ENCODE measurements around the gene CDHR5. TPM values are rescaled to one million over a fixed set of nuclear protein-coding genes. Genes with fewer than 3 reads are reported as not detected.
A peak's percentile ranks its signal among the peaks of the same experiment; 100 is the strongest.
"Not testable (repeated sequence)": the region's sequence is repeated elsewhere in the genome, so short reads cannot be mapped to it uniquely, and the experiment has no call there.

The CDHR5 gene, protein sequence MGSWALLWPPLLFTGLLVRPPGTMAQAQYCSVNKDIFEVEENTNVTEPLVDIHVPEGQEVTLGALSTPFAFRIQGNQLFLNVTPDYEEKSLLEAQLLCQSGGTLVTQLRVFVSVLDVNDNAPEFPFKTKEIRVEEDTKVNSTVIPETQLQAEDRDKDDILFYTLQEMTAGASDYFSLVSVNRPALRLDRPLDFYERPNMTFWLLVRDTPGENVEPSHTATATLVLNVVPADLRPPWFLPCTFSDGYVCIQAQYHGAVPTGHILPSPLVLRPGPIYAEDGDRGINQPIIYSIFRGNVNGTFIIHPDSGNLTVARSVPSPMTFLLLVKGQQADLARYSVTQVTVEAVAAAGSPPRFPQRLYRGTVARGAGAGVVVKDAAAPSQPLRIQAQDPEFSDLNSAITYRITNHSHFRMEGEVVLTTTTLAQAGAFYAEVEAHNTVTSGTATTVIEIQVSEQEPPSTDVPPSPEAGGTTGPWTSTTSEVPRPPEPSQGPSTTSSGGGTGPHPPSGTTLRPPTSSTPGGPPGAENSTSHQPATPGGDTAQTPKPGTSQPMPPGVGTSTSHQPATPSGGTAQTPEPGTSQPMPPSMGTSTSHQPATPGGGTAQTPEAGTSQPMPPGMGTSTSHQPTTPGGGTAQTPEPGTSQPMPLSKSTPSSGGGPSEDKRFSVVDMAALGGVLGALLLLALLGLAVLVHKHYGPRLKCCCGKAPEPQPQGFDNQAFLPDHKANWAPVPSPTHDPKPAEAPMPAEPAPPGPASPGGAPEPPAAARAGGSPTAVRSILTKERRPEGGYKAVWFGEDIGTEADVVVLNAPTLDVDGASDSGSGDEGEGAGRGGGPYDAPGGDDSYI
- not detected in 2 replicates for total RNA-seq (2014; rRNA removed; shearing (Covaris generic); ENCODE audit: low replicate concordance)

DNA sequence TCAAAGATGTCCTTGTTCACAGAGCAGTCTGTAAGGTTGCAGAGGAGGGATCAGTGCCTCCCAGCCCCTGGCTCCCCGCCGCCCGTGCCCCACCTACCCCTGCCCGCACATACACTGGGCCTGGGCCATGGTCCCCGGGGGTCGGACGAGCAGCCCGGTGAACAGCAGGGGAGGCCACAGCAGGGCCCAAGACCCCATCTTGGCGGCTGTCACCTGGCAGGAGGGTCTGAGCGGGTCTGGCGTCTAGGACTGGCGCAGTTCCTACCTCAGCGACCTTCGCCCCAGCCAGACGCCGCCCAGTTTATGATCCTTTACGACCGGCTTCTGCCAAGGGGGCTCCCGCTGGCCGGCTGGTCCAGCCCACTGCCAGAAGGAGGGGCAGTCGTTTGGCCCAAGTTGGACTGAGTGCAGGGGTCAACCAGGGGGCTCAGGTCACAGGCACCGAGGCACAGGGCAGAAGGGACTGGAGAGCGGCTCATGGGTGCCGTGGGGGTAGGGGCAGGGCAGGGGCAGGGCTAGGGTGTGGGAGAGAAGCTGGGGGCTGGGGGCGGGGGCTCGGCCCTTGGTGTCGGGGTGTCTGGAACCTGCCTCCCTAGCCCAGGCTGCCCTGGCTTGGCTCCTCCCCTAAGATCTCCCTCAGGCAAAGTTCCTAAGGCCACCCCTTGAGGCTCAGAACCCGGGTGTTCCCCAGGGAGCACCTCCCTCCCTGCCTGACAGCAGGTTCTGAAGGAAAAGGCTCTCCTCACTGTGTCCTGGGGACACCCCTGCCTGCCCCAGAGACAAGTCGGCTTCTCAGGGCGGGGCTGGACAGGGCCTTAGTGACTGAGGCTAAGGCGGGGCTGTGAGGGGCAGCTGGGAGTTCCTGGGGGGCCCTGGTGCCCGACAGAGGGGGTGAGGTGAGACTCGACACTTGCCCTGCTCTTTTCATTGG is at the start of gene CDHR5:
TSS of gene CDHR5 (minus strand) at position 251 of the 931 bp plus-strand sequence. CDS start at position 198, 53 bp downstream.
- no peak for DNase-seq (ENCODE audit: low read depth)
- in situ Hi-C loops (cut with HindIII; ENCODE audit: low pct_unique_long_range_greater_than_20kb, low sequenced_read_pairs) = no loop called here

GRCh38 chr11:674406-674805 is 49.7 kb upstream of the CDHR5 start:
- in situ Hi-C loops (cut with HindIII; ENCODE audit: low pct_unique_long_range_greater_than_20kb, low sequenced_read_pairs) = no loop called here
- no peak for DNase-seq (ENCODE audit: low read depth)

- no peak for DNase-seq (ENCODE audit: low read depth)
- in situ Hi-C loops (cut with HindIII; ENCODE audit: low pct_unique_long_range_greater_than_20kb, low sequenced_read_pairs) = no loop called here
These were observed 49.1 kb upstream of the CDHR5 start for GRCh38 chr11:673866-674265.

DNA sequence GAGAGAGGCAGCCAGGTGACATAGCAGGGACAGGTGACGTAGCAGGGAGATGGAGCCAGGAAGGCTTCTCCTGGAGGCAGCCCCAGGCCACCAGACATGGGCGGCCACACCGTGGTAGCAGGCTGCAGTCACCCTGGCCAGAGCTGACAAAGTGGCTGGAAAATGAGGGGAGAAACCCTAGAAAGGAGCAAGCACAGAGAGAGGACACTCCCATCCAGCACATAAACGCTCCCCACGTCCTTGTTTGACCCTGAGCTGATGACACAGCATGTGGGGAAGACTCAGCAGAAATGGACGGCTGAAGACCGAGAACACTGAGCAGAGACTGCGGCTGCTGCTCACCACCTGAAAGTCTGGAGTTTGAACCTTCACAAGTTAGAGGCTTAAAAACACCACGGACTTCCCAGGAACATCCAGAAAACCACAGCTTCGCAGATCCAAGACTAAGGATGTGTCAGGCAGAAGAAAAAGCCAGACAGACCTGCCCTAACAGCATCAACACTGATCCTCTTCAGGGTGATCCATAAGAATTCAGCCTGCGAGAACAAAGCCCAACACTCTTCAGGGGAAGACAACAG is 41.0 kb upstream of the CDHR5 start:
- no peak for DNase-seq (ENCODE audit: low read depth)
- in situ Hi-C loops (cut with HindIII; ENCODE audit: low pct_unique_long_range_greater_than_20kb, low sequenced_read_pairs) = no loop called here

- in situ Hi-C loops (cut with HindIII; ENCODE audit: low pct_unique_long_range_greater_than_20kb, low sequenced_read_pairs) = no loop called here
- no peak for DNase-seq (ENCODE audit: low read depth)
These were observed 40.4 kb upstream of the CDHR5 start for GRCh38 chr11:665062-665703.

DNA sequence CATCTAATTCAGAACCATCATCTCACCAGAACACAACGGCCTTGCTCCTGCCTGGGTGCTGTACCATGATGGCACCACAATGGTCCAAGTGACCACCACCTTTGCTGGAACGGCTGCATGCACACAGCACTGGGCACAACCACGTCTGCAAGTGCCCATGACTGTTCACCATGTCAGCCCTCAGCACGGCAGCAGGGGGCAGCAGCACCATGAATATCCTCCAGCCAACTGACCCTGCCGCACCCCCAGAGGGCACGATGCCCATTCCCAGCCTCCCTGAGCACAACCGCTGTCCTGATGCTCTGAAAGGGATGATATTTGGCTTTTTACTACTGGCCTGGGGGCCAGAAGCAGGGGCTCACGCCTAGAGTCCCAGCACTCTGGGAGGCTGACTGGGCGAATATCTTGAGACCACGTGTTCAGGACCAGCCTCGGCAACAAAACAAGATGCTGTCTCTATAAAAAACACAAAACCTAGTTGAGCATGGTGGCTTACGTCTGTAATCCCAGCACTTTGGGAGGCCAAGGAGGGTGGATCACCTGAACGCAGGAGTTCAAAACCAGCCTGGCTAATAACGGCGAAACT is 38.0 kb upstream of the CDHR5 start:
- in situ Hi-C loops (cut with HindIII; ENCODE audit: low pct_unique_long_range_greater_than_20kb, low sequenced_read_pairs) = no loop called here
- DNase-seq (ENCODE audit: low read depth) = peak; percentile 21

DNA sequence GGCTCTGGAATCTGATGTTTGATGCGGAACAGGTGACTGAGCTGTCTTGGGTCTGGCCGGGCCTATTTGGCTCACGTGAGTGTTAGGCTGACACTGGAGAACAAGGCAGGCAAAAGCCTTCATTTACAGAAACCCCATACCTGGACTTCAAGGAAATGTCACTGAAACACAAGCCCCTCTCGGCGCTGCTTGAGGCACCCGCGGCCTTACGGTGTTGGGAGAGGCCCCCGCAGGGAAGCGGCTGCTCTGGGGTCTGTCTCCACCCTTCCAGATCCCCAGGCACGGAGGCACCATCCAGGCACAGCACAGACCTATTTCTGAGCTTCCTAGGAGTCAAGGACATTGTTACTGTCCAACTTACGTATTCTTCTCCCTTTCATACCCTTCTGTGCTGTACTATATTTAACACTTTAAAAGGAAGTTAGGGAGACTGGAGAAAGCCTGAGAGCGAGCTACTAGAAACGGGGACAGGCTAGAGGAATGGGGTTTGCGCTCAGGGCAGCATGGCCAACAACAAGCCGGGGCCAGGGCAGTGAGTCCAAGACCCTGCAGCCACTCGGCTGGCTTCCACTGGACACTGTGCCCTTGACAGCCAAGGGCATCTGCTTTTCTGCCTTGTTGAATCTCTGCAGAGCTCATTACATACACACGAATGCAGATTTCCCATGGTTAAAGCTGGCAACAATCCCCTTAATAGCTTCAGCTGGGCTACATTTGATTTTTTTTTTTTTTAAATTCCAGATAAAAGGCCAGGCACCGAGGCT is 36.1 kb upstream of the CDHR5 start:
- no peak for DNase-seq (ENCODE audit: low read depth)
- in situ Hi-C loops (cut with HindIII; ENCODE audit: low pct_unique_long_range_greater_than_20kb, low sequenced_read_pairs) = no loop called here

- in situ Hi-C loops (cut with HindIII; ENCODE audit: low pct_unique_long_range_greater_than_20kb, low sequenced_read_pairs) = no loop called here
- no peak for DNase-seq (ENCODE audit: low read depth)
These were observed 35.5 kb upstream of the CDHR5 start for GRCh38 chr11:660281-660680.

GRCh38 chr11:659532-660085 is 34.9 kb upstream of the CDHR5 start:
- in situ Hi-C loops (cut with HindIII; ENCODE audit: low pct_unique_long_range_greater_than_20kb, low sequenced_read_pairs) = no loop called here
- no peak for DNase-seq (ENCODE audit: low read depth)

DNA sequence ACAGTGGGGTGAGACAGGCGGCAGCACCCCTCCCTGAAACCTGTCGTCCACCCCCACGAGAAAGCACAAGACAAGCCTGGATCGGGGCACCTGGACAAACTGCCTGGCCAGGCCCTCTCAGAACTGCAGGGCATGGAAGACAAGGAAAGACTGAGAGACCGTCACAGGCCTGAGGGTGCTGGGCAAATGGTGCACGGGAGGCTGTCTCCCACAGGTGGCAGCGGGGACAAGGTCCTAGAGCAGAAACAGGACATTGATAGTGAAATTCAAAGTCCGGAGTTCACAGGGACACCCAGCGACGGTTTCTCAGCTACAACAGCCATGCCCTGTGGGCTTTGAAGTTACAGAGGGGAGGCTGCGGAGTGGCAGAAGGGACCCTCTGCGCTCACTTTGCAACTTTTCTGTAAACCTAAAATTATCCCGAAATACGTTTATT is 33.0 kb upstream of the CDHR5 start:
- DNase-seq (ENCODE audit: low read depth) = no peak
- in situ Hi-C loops (cut with HindIII; ENCODE audit: low pct_unique_long_range_greater_than_20kb, low sequenced_read_pairs) = no loop called here

DNA sequence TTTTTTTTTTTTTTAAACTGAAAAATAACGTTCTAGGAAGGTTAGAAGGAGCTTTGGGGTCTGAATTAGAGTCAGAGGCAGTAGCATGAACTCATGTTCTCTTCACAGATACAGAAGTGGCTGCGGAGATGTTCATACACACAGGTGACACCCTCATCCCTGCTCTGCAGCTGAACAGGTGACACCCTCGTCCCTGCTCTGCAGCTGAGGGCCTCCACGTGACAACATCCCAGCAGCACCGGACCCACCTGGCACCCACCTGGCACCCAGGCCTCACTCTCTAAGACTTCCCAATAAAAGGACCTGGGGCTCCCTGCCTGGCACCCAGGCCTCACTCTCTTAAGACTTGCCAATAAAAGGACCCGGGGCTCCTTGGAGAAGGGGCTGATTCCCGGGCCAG is 32.1 kb upstream of the CDHR5 start:
- in situ Hi-C loops (cut with HindIII; ENCODE audit: low pct_unique_long_range_greater_than_20kb, low sequenced_read_pairs) = no loop called here
- no peak for DNase-seq (ENCODE audit: low read depth)

DNA sequence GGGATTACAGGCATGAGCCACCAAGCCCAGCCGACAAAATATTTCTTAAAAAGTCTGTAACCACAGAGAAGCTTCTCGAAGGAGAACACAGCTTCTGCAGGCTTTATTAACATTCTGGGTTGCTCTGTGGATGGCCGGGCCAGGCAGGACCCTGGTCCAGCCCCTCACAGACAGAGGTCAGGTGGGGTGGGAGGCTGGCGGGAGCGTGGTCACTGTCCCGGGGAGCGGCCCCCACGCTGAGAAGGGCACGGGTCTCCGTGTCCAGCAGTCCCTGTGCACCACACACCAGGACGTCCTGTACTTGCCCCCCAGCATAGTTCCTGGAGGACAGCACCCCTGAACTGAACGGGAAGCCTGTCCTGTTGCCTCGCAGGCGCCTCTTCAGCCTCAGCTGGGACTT is 31.7 kb upstream of the CDHR5 start:
- in situ Hi-C loops (cut with HindIII; ENCODE audit: low pct_unique_long_range_greater_than_20kb, low sequenced_read_pairs) = no loop called here
- no peak for DNase-seq (ENCODE audit: low read depth)

DNA sequence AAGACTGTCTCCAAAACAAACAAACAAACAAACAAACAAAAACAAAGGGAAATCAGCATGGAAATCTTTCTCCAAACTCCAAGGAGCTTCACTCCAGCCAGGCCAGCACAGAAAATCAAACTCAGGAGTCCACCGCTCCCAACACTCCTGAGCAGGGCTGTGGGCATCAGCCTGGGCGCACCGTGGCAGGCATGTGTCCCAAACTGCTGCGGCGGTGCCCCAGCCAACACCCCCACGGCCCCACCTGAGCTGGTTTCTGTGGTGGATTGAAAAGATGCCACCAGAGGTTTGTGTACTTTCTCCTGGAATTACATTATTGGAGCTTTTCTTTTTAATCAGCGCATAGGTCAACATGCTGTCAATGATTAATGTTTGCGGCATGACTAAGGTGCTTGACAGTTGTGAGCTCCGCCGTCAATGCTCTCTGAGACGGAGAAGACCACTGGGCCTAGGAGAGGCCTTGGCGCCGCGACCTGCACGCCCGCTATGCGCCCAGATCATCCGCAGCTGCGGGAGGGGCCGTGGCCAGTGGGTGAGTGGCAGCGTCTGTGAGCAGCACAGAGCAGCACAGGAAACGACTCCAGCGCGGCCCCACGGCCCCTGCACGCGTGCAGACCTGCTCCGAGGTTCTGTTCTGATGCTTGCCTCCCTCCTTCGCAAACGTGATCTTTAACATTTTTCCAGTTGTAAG is 30.4 kb upstream of the CDHR5 start:
- peak; percentile 70 for DNase-seq (ENCODE audit: low read depth)
- in situ Hi-C loops (cut with HindIII; ENCODE audit: low pct_unique_long_range_greater_than_20kb, low sequenced_read_pairs) = no loop called here

DNA sequence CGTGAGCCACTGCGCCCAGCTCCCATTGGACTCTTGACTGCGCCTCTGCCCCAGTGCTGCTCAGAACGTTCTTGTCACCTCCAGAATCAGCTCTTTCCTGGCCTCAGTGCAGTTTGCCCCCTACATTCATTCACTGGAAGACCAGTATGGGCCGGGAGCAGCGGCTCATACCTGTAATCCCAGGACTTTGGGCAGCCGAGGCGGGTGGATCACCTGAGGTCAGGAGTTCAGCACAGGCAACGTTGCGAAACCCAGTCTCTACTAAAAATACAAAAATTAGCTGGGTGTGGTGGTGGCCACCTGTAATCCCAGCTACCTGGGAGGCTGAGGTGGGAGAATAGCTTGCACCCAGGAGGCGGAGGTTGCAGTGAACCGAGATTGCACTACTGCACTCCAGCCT is 29.7 kb upstream of the CDHR5 start:
- in situ Hi-C loops (cut with HindIII; ENCODE audit: low pct_unique_long_range_greater_than_20kb, low sequenced_read_pairs); DNase-seq (ENCODE audit: low read depth): not testable (repeated sequence)

- no peak for DNase-seq (ENCODE audit: low read depth)
- in situ Hi-C loops (cut with HindIII; ENCODE audit: low pct_unique_long_range_greater_than_20kb, low sequenced_read_pairs) = no loop called here
These were observed 29.1 kb upstream of the CDHR5 start for GRCh38 chr11:653837-654236.

DNA sequence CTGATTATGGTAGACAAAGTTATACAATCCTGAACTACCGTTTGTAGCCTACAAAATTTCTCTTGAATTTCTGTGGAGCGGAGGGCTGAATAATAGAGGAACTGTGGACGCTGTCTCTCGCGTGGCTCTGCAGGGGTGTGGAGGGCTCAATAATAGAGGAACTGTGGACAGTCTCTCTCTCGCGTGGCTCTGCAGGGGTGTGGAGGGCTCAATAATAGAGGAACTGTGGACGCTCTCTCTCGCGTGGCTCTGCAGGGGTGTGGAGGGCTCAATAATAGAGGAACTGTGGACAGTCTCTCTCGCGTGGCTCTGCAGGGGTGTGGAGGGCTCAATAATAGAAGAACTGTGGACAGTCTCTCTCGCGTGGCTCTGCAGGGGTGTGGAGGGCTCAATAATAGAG is 28.4 kb upstream of the CDHR5 start:
- in situ Hi-C loops (cut with HindIII; ENCODE audit: low pct_unique_long_range_greater_than_20kb, low sequenced_read_pairs) = not testable (repeated sequence)

More for the DNA sequence above, 28.4 kb upstream of the CDHR5 start:
- DNase-seq (ENCODE audit: low read depth) = not testable (repeated sequence)
